Stimulated activated CD8-positive, alpha-beta memory T cell treated with anti-CD3 and anti-CD28 coated beads, Interleukin-12 subunit alpha, Interleukin-12 subunit beta, amount 100 ng/mL, for 4 hours (primary cell): ENCODE results near the gene DDX11.
"Not testable (repeated sequence)": the region's sequence is repeated elsewhere in the genome, so short reads cannot be mapped to it uniquely, and the experiment has no call there.

Experiments used
- DNase-seq: peaks from one replicate; pipeline ENCODE4 v3.0.0-alpha.2; 2020; ENCODE audit warnings: low read depth

DDX11 gene

GRCh38 chr12:31067656-31068055, 6.0 kb upstream of the DDX11 start:
- not testable (repeated sequence) for DNase-seq

DNA sequence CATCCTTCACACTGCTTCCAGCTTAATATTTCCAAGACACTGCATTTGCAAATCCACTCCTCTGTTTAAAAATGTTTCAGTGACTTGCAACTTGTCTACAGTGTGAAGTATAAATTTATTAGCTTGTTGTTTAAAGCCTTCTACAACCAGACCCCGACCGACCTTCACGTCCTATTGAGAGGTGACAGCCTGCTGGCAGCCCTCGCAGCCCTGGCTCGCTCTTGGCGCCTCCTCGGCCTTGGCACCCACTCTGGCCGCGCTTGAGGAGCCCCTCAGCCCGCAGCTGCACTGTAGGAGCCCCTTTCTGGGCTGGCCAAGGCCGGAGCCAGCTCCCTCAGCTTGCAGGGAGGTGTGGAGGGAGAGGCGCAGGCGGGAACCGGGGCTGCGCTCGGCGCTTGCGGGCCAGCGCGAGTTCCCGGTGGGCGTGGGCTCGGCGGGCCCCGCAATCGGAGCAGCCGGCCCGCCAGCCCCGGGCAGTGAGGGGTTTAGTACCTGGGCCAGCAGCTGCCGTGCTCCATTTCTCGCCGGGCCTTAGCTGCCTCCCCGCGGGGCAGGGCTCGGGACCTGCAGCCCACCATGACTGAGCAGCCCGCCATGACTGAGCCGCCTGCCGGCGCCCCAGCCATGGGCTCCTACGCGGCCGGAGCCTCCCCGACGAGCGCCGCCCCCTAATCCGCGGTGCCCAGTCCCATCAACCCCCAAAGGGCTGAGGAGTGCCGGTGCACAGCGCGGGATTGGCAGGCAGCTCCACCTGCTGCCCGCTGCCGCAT, 2.5 kb upstream of the DDX11 start:
- DNase-seq: not testable (repeated sequence)

DNA sequence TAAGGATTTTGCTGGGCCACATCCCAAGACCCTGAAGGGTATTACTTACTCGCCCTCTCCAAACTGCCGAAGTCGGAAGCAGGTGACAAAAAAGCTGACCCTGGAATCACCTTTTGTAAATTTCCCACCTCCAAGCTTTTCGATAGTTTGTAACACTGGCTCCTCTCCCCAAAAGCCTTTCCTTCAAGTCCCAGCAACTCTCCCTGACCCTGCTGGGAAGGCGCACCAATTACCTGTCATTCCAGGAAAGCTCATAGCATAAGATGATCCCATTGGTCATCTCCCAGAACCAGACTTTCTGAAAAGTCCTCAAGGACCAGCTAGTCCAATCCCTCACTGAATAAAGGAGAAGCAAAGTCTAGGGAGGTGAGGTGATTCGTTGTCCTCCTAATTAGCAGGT, 698 bp upstream of the DDX11 start:
- not testable (repeated sequence) for DNase-seq

DNA sequence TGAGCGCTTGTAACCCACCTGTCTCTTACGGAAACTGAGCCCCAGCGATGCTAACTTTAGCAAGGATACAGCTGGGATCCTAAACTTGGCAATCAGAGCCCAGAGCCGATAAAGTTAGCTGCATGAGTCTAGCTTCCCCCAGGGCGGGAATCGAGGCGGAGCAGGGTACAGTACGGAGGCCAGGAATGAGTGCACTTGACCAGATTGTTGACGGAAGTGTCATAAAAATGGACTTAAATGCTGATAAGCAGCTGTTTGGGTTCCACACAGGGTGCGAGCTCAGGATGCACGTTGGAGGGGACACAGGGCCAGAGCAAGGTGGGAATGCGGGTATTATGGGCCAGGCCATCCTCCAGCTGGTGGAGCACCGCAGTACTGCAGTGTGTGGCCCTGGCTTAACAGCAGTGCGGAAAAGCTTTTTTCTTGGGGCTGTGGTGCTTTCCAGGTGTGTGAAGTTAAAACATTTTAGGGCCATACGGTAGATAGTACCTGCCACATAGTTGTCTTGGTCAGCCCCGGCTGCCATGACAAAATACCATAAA, 744 bp downstream of the DDX11 start:
- not testable (repeated sequence) for DNase-seq

DNA sequence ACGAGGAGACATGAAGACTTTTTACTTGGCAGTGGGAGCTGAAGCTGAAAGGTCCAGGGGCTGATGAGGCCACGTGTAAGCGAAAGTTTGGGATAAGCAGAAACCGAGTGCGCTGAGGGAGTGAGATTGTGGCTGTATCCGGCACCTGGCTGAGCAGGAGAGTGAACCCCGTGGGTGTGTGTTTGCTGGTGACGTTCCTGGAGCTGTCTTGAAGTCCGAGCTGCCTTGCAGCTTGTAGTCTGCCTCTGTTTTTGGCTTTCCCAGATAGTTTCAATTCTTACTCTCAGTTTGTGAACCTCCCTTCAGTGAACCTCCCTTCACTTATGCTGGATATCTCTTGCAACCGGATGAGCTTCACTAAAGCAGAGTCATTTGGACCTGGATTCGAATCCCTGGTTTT, 2.5 kb downstream of the DDX11 start:
- not testable (repeated sequence) for DNase-seq

- not testable (repeated sequence) for DNase-seq
These were observed 3.4 kb downstream of the DDX11 start for GRCh38 chr12:31077095-31077494.

- not testable (repeated sequence) for DNase-seq
These were observed 4.3 kb downstream of the DDX11 start for GRCh38 chr12:31077998-31078397.

GRCh38 chr12:31079421-31079820, 5.8 kb downstream of the DDX11 start:
- not testable (repeated sequence) for DNase-seq

DNA sequence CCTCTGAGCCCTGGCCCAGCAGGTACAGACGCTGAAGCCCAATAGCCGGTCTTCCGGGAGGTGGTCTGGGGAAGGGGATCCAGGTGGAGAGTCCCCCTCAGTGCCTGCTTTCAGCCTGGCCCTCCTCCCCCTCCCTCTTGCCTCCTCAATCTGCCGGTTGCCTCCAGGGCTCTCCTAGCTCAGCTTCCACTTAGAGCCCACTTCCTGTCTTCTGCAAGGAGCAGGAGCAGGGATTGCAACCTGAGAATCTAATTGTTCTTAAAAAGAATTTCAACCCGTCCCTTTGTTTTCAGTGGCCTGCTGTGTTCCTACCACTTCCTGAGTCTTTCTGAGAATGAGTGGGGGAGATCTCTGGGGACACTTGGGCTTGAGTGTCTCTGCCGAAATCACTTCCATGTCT, 6.6 kb downstream of the DDX11 start:
- DNase-seq: not testable (repeated sequence)

- not testable (repeated sequence) for DNase-seq
These were observed 7.6 kb downstream of the DDX11 start for GRCh38 chr12:31081274-31081673.

- not testable (repeated sequence) for DNase-seq
These were observed 10.6 kb downstream of the DDX11 start for GRCh38 chr12:31084241-31084640.

DNA sequence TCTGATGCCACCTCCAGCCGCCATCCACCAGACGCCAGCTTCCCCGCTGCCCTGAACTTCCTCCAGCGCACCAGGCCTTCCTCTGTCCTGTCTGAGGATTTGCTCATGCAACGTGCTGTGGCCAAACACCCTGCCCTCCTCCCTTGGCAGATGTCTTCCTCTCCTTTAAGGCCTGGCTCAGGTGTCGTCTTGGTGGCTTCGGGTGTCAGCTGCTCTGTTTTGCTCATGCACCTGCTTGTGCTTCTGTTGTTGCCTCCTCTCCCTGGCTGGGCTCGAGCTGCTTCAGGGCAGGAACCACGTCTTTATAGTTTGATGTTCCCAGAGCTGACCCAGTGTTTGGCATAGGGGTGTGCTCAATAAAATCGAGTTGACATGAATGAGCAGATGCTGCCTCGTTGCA, 12.4 kb downstream of the DDX11 start:
- not testable (repeated sequence) for DNase-seq

DNA sequence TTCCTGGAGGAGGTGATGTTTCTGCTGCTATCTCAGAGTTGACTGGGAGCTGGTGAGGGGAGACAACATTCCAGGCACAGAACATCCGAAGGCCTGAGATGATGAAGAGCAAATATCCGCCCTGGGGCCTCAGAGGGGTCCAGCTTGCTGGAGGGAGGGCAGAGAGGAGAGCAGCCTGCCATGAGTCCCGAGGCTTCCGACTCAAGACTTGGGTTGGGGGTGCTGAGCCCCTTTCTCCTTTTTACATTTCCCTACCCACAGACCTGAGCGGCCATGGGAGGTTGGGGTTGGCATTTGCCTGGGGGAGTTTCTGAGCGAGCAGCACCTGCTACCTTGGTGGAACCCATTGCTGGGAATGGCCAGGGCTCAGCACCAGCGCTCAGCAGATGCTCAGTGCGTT, 13.8 kb downstream of the DDX11 start:
- not testable (repeated sequence) for DNase-seq

- not testable (repeated sequence) for DNase-seq
These were observed 14.3 kb downstream of the DDX11 start for GRCh38 chr12:31087956-31088355.

DNA sequence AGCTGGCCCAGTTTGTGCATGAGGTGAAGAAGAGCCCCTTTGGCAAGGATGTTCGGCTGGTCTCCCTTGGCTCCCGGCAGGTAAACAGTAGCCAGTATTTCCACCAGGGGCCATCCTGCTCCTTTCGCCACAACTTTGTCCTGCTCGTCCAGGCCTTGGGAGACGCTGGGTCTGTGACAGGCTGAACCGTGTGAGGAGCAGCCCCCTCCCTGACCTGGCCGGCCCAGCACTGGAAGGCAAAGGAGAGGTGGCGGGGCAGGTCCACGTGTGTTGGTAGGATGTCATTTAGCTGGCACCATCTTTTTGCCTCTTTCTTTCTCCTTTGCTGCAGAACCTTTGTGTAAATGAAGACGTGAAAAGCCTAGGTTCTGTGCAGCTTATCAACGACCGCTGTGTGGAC, 15.4 kb downstream of the DDX11 start:
- DNase-seq: no peak

DNA sequence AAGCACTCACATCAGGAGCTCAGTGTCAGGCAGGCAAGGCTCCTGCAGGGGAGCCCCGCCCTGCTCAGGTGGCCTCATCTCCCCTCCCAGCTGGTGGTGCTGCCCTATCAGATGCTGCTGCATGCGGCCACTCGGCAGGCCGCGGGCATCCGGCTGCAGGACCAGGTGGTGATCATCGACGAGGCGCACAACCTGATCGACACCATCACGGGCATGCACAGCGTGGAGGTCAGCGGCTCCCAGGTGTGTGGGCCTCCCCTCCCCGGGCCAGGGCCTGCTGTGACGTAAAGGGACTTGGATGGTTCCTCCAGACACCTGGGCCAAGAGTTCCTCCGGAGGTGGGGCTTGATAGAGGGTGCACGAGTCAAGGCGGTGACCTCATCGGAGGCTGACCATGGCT, 18.0 kb downstream of the DDX11 start:
- DNase-seq: not testable (repeated sequence)

DNA sequence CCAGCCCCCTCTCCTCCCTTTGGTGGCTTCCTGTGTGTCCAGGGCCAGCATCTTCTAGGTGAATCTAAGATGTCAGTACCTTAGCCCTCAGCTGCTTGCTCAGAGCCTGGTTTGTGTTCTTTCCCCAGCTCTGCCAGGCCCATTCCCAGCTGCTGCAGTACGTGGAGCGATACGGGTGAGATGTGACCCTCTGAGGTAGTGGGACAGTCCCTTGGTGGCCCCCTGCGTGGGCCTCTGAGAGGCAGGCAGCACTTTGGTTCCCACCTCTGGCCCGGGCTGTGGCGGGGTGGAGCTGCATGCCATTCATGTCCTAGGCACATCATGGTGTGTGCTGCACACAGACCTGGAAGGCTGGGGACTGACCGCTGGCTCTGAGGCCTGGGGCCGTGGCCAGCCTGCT, 19.1 kb downstream of the DDX11 start:
- DNase-seq: not testable (repeated sequence)

DNA sequence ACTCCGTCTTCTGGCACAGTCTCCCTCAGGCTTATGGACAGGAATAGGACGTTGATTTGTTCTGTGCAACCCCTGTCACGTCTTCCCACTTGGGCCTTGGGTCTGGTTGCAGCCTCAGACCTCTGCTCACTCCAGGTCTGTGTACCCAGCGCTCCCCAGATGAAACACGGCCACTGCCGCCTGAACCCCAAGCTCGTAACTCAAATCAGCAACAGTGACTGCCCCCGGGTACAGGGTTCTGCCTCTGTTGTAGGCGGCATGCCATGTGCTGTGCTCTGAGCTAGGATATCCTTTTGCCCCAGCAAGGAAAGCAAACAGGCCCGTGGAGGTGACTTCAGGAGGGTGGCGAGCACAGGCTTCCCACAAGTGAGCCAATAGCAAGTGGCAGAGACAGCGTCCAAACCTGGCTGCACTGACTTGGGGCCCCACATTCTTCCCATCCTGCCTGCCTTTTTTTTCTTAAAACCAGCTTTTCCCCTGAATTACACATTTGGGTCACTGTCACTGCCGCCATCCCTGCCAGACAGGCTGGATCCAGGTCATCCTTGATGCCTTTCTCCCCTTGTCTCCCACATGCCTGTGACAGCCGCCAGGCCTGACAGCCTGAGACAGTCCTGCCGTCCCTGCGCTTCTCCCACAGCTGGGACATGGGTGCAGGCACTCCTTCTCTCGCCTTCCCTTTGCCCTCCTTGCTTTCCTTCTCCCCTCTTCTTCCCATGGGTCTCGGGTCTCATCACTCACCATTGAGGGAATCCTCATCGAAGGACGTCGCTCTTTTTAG, 21.6 kb downstream of the DDX11 start:
- DNase-seq: not testable (repeated sequence)

GRCh38 chr12:31096251-31097065, 22.8 kb downstream of the DDX11 start:
- DNase-seq: not testable (repeated sequence)

- not testable (repeated sequence) for DNase-seq
These were observed 24.2 kb downstream of the DDX11 start for GRCh38 chr12:31097819-31098218.

GRCh38 chr12:31098363-31098762, 24.7 kb downstream of the DDX11 start:
- not testable (repeated sequence) for DNase-seq

DNA sequence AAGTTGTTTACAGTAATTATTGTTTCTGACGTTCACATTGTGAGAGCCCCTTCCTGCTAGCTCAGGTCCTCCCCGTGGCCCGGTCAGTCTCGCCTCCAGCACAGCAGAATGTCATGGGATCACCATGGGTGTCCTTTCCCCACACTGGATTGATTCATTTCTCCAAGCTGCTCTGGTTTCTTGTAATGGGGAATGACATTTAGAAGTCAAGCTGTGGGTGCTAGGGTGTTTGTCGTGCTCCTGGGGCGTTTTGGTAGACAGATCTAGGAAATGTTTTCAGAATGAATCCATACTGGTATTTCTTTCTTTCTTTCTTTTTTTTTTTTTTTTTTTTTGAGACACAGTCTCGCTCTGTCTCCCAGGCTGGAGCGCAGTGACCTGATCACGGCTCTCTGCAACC, 25.1 kb downstream of the DDX11 start:
- DNase-seq: not testable (repeated sequence)
